CD4-positive, alpha-beta memory T cell (primary cell): ENCODE data around the gene HLA-DQB2. TPM values are rescaled to one million over a fixed set of nuclear protein-coding genes. Genes with fewer than 3 reads are reported as not detected.
A peak's percentile ranks its signal among the peaks of the same experiment; 100 is the strongest.
"Not testable (repeated sequence)": the region's sequence is repeated elsewhere in the genome, so short reads cannot be mapped to it uniquely, and the experiment has no call there.

Source experiments
- CTCF ChIA-PET: fragments of 350-600 bp; sonication (Branson Sonifier 250); formaldehyde crosslinking; loops from one replicate; lab custom pipeline; 2021; ENCODE audit warnings: inconsistent platforms; ENCODE audit not compliant: partially characterized antibody; lab: Charles Lee
- POLR2A ChIA-PET: fragments of 350-600 bp; sonication (Branson Sonifier 250); formaldehyde crosslinking; loops from one replicate; lab custom pipeline; 2021; ENCODE audit not compliant: partially characterized antibody; lab: Charles Lee
- DNase-seq, 5 donors: peaks; one replicate each; pipeline versions ENCODE4 v3.0.0 to v3.0.0-alpha.2; 2020 to 2022; ENCODE audit warnings: mixed read lengths in 1 of 5
- H3K27ac ChIP-seq: one replicate; pipeline ENCODE4 v1.7.0; 2013; ENCODE audit warnings: low read depth, low read length
- H3K27me3 ChIP-seq: 2 replicates; pipeline ENCODE4 v1.7.0; 2013; ENCODE audit warnings: mild to moderate bottlenecking, low read length, moderate library complexity; ENCODE audit not compliant: insufficient read depth
- H3K36me3 ChIP-seq: 2 replicates; pipeline ENCODE4 v1.7.0; 2013; ENCODE audit warnings: mild to moderate bottlenecking, low read length, moderate library complexity; ENCODE audit not compliant: insufficient read depth
- H3K4me1 ChIP-seq: 2 replicates; pipeline ENCODE4 v1.7.0; 2013; ENCODE audit warnings: mild to moderate bottlenecking, low read length, moderate library complexity; ENCODE audit not compliant: insufficient read depth
- H3K4me3 ChIP-seq, 2 donors: one replicate each; pipeline ENCODE4 v1.7.0; 2013; ENCODE audit warnings: low read length in 2 of 2, mild to moderate bottlenecking in 1 of 2
- H3K9me3 ChIP-seq, 2 donors: one replicate each; pipeline ENCODE4 v1.7.0; 2013; ENCODE audit warnings: low read length in 2 of 2, control low read depth in 1 of 2; ENCODE audit not compliant: control insufficient read depth in 1 of 2
- H3K27ac Mint-ChIP-seq, 7 donors: one replicate each; pipeline ENCODE4 v1.8.0; 2020 to 2021; ENCODE audit warnings: mixed read lengths in 7 of 7, mild to moderate bottlenecking in 6 of 7, inconsistent platforms in 3 of 7, moderate library complexity in 3 of 7
- H3K27me3 Mint-ChIP-seq, 2 donors: one replicate each; pipeline ENCODE4 v1.8.0; 2020 to 2021; ENCODE audit warnings: mixed read lengths in 2 of 2
- H3K36me3 Mint-ChIP-seq, 2 donors: one replicate each; pipeline ENCODE4 v1.8.0; 2020 to 2021; ENCODE audit warnings: mixed read lengths in 2 of 2, inconsistent platforms in 1 of 2, mild to moderate bottlenecking in 1 of 2
- H3K4me1 Mint-ChIP-seq, 4 donors: one replicate each; pipeline ENCODE4 v1.8.0; 2020 to 2021; ENCODE audit warnings: mixed read lengths in 4 of 4, mild to moderate bottlenecking in 1 of 4
- H3K4me3 Mint-ChIP-seq, 8 donors: one replicate each; pipeline ENCODE4 v1.8.0; 2020 to 2021; ENCODE audit warnings: mixed read lengths in 8 of 8, mild to moderate bottlenecking in 7 of 8, moderate library complexity in 6 of 8, inconsistent platforms in 3 of 8
- H3K9me3 Mint-ChIP-seq, 8 donors: one replicate each; pipeline ENCODE4 v1.8.0; 2020 to 2021; ENCODE audit warnings: mixed read lengths in 8 of 8, mild to moderate bottlenecking in 5 of 8, inconsistent platforms in 3 of 8, moderate library complexity in 1 of 8
- intact Hi-C: fragments of 100-400 bp; cut with micrococcal nuclease; formaldehyde crosslinking; loops from one replicate; pipeline ENCODE4 v1.15.1; 2023
- polyA plus RNA-seq, 2 donors: library from polyadenylated mRNA; unstranded; fragments of 300-500 nt; fragmentation: Illumina TruSeq; gene quantifications; one replicate each; pipeline ENCODE4 v1.2.3, GENCODE V29; 2021
- total RNA-seq, 2 experiments: library from RNA; stranded (reverse); gene quantifications; one replicate each; pipeline ENCODE4 v1.2.3, GENCODE V29; 2021

The HLA-DQB2 gene
- total and polyA plus RNA-seq, 4 experiments from 2014 or later = 2.9 TPM; not detected in 3

GRCh38 chr6:32759669-32760068 is 3.7 kb downstream of the HLA-DQB2 start:
- intact Hi-C loops = no loop called here
- H3K4me1 ChIP-seq = no peaks in the 10 kb centered on the region
- no peak overlapping the region for H3K27ac Mint-ChIP-seq
- H3K4me3 Mint-ChIP-seq = peak overlapping the region in 1 of 8 donors; percentile 41
- H3K9me3 Mint-ChIP-seq = no peaks in the 10 kb centered on the region
- no peaks in the 10 kb centered on the region for H3K36me3 Mint-ChIP-seq
- peaks cover 6% of the 10 kb centered on the region for H3K27me3 ChIP-seq
- no peaks in the 10 kb centered on the region for H3K9me3 ChIP-seq
- no peak overlapping the region for H3K4me3 ChIP-seq
- DNase-seq = no peak
- ChIA-PET CTCF (no interaction called here), POLR2A (no interaction called here)
- H3K27ac ChIP-seq = no peak overlapping the region
- H3K4me1 Mint-ChIP-seq = peaks cover 0 to 2% (median 0%) of the 10 kb centered on the region in 4 donors
- H3K27me3 Mint-ChIP-seq = peaks cover 15 to 44% of the 10 kb centered on the region in 2 donors
- no peaks in the 10 kb centered on the region for H3K36me3 ChIP-seq

- no peaks in the 10 kb centered on the region for H3K4me1 ChIP-seq
- Mint-ChIP-seq H3K27me3 (peaks cover 20 to 25% of the 10 kb centered on the region in 2 donors), H3K9me3 (no peaks in the 10 kb centered on the region), H3K36me3 (no peaks in the 10 kb centered on the region), H3K27ac (no peak overlapping the region), H3K4me3 (no peak overlapping the region), H3K4me1 (no peaks in the 10 kb centered on the region)
- no peak for DNase-seq
- POLR2A ChIA-PET = no interaction called here
- H3K36me3 ChIP-seq = no peaks in the 10 kb centered on the region
- peaks cover 8% of the 10 kb centered on the region for H3K27me3 ChIP-seq
- no peaks in the 10 kb centered on the region for H3K9me3 ChIP-seq
- H3K27ac ChIP-seq = no peak overlapping the region
- intact Hi-C loops = no loop called here
- H3K4me3 ChIP-seq = no peak overlapping the region
- CTCF ChIA-PET = no interaction called here
These were observed 10.8 kb downstream of the HLA-DQB2 start for GRCh38 chr6:32752580-32752979.

- H3K9me3 Mint-ChIP-seq, H3K27ac ChIP-seq, H3K4me1 Mint-ChIP-seq, CTCF ChIA-PET, H3K36me3 Mint-ChIP-seq, H3K4me1 ChIP-seq, H3K4me3 Mint-ChIP-seq, H3K9me3 ChIP-seq, H3K27ac Mint-ChIP-seq, POLR2A ChIA-PET, DNase-seq, H3K27me3 ChIP-seq, H3K4me3 ChIP-seq, intact Hi-C loops, H3K36me3 ChIP-seq: not testable (repeated sequence)
- peaks cover 22 to 29% of the 10 kb centered on the region in 2 donors for H3K27me3 Mint-ChIP-seq
These were observed 17.7 kb downstream of the HLA-DQB2 start for GRCh38 chr6:32745649-32746048.

- Mint-ChIP-seq H3K27ac (no peak overlapping the region), H3K4me1 (peaks cover 0 to 2% (median 0%) of the 10 kb centered on the region in 4 donors), H3K9me3 (no peaks in the 10 kb centered on the region), H3K27me3 (peaks cover 22 to 30% of the 10 kb centered on the region in 2 donors), H3K36me3 (no peaks in the 10 kb centered on the region), H3K4me3 (no peak overlapping the region)
- Histone ChIP-seq H3K4me3 (no peak overlapping the region), H3K36me3 (no peaks in the 10 kb centered on the region), H3K27me3 (peaks cover 4% of the 10 kb centered on the region), H3K4me1 (no peaks in the 10 kb centered on the region), H3K27ac (no peak overlapping the region), H3K9me3 (no peaks in the 10 kb centered on the region)
- intact Hi-C loops = no loop called here
- DNase-seq = no peak
- CTCF ChIA-PET = no interaction called here
- POLR2A ChIA-PET = no interaction called here
These were observed 18.6 kb downstream of the HLA-DQB2 start for GRCh38 chr6:32744776-32745175.

- DNase-seq = no peak
- no peak overlapping the region for H3K27ac ChIP-seq
- H3K27me3 ChIP-seq = peaks cover 4% of the 10 kb centered on the region
- Mint-ChIP-seq H3K36me3 (no peaks in the 10 kb centered on the region), H3K4me1 (peaks cover 0 to 2% (median 0%) of the 10 kb centered on the region in 4 donors), H3K27me3 (peaks cover 32% of the 10 kb centered on the region in 2 donors), H3K9me3 (no peaks in the 10 kb centered on the region), H3K4me3 (no peak overlapping the region), H3K27ac (no peak overlapping the region)
- no peak overlapping the region for H3K4me3 ChIP-seq
- H3K36me3 ChIP-seq = no peaks in the 10 kb centered on the region
- POLR2A ChIA-PET = no interaction called here
- intact Hi-C loops = no loop called here
- CTCF ChIA-PET = no interaction called here
- H3K9me3 ChIP-seq = no peaks in the 10 kb centered on the region
- no peaks in the 10 kb centered on the region for H3K4me1 ChIP-seq
These were observed 21.0 kb downstream of the HLA-DQB2 start for GRCh38 chr6:32742374-32742773.

GRCh38 chr6:32741031-32741960 is 22.0 kb downstream of the HLA-DQB2 start, which contains the start of gene HLA-DQA2:
Gene HLA-DQA2, plus strand, starts transcription at chr6:32741391. Its CDS starts 53 bp downstream, at chr6:32741444.
- intact Hi-C loops = no loop called here
- Mint-ChIP-seq H3K36me3 (no peaks in the 10 kb centered on the region), H3K4me3 (no peak within 1 kb of the TSS), H3K27ac (no peak within 1 kb of the TSS), H3K27me3 (peaks cover 27% of the 10 kb centered on the region in 2 donors), H3K9me3 (no peaks in the 10 kb centered on the region), H3K4me1 (peaks cover 0 to 2% (median 0%) of the 10 kb centered on the region in 4 donors)
- no peak within 1 kb of the TSS for H3K27ac ChIP-seq
- no peaks in the 10 kb centered on the region for H3K36me3 ChIP-seq
- H3K4me1 ChIP-seq = no peaks in the 10 kb centered on the region
- no peaks in the 10 kb centered on the region for H3K9me3 ChIP-seq
- DNase-seq = no peak
- H3K4me3 ChIP-seq = no peak within 1 kb of the TSS
- peaks cover 4% of the 10 kb centered on the region for H3K27me3 ChIP-seq
- ChIA-PET POLR2A (no interaction called here), CTCF (interaction anchor here (0.8 kb wide), 1 partner anchor 328 kb away, joined by 3 read pairs; no protein-coding TSS in a partner anchor)

GRCh38 chr6:32738126-32738525 is 25.2 kb downstream of the HLA-DQB2 start:
- Mint-ChIP-seq H3K9me3 (no peaks in the 10 kb centered on the region), H3K4me1 (no peaks in the 10 kb centered on the region), H3K36me3 (no peaks in the 10 kb centered on the region), H3K27me3 (peaks cover 20 to 32% of the 10 kb centered on the region in 2 donors), H3K27ac (no peak overlapping the region), H3K4me3 (no peak overlapping the region)
- no peaks in the 10 kb centered on the region for H3K4me1 ChIP-seq
- ChIA-PET CTCF (no interaction called here), POLR2A (no interaction called here)
- no peaks in the 10 kb centered on the region for H3K27me3 ChIP-seq
- DNase-seq = no peak
- H3K9me3 ChIP-seq = no peaks in the 10 kb centered on the region
- H3K4me3 ChIP-seq = no peak overlapping the region
- intact Hi-C loops = no loop called here
- no peak overlapping the region for H3K27ac ChIP-seq
- no peaks in the 10 kb centered on the region for H3K36me3 ChIP-seq
